Sigmoid colon (tissue), 7 donors: Measurements from ENCODE around the gene TRIM54. TPM values are rescaled to one million over a fixed set of nuclear protein-coding genes. Genes with fewer than 3 reads are reported as not detected.

ENCODE experiments used
- DNase-seq: peaks from one replicate; pipeline ENCODE4 v3.0.0-alpha.2; 2019
- H3K27ac ChIP-seq, 4 donors: fragments of 200-600 bp; sonication (generic); one replicate each; pipeline ENCODE4 v1.5.1; 2016 to 2019; ENCODE audit warnings: mild to moderate bottlenecking in 1 of 4
- H3K27me3 ChIP-seq, 3 donors: fragments of 200-600 bp; sonication (generic); one replicate each; pipeline ENCODE4 v1.5.1; 2019; ENCODE audit warnings: mild to moderate bottlenecking in 1 of 3
- H3K36me3 ChIP-seq, 4 donors: fragments of 200-600 bp; sonication (generic); one replicate each; pipeline ENCODE4 v1.5.1; 2016 to 2019
- H3K4me1 ChIP-seq, 4 donors: fragments of 200-600 bp; sonication (generic); one replicate each; pipeline ENCODE4 v1.5.1; 2017 to 2019
- H3K4me3 ChIP-seq, 4 donors: fragments of 200-600 bp; sonication (generic); one replicate each; pipeline ENCODE4 v1.5.1; 2017 to 2019; ENCODE audit warnings: mild to moderate bottlenecking in 2 of 4, moderate library complexity in 1 of 4
- H3K9me3 ChIP-seq, 4 donors: fragments of 200-600 bp in 3 of 4; sonication (generic) in 3 of 4; one replicate each; pipeline versions ENCODE4 v1.5.1 to v1.6.1; 2013 to 2019
- CTCF ChIP-seq, 4 experiments: fragments of 450-650 bp in 3 of 4; fragments of 200-600 bp in 1 of 4; IDR thresholded peaks; one replicate each; pipeline ENCODE4 v1.5.1; 2016 to 2019; ENCODE audit warnings: antibody characterized with exemption in 4 of 4, mild to moderate bottlenecking in 3 of 4, moderate library complexity in 2 of 4
- EP300 ChIP-seq, 4 donors: sonication (generic); formaldehyde crosslinking; IDR thresholded peaks; one replicate each; pipeline ENCODE4 v1.6.1; 2017; ENCODE audit warnings: antibody characterized with exemption in 4 of 4
- POLR2A ChIP-seq, 2 donors: fragments of 450-650 bp; IDR thresholded peaks; one replicate each; pipeline ENCODE4 v1.6.1; 2016; ENCODE audit warnings: antibody characterized with exemption in 2 of 2, mild to moderate bottlenecking in 2 of 2, moderate library complexity in 2 of 2
- POLR2AphosphoS5 ChIP-seq, 4 donors: sonication (generic); formaldehyde crosslinking; IDR thresholded peaks; one replicate each; pipeline ENCODE4 v1.6.1; 2017; ENCODE audit warnings: antibody characterized with exemption in 4 of 4
- WGBS, 2 donors: extraction: QIAGEN DNeasy Blood & Tissue Kit; methylation state at CpG; one replicate each; pipeline ENCODE4 v1.1.7; 2013; 5-methylcytosine and 5-hydroxymethylcytosine counted together
- intact Hi-C: fragments of 100-400 bp; cut with DNase I; formaldehyde crosslinking; loops from one replicate; pipeline ENCODE4 v1.15.1; 2023
- polyA plus RNA-seq, 3 donors: library from polyadenylated mRNA; stranded (reverse); fragments of 200-250 nt; gene quantifications; one replicate each; pipeline ENCODE4 v1.2.3, GENCODE V29; 2013
- total RNA-seq, 4 donors: library from RNA; depleted of rRNA; stranded (reverse); fragments of >200 nt; gene quantifications; one replicate each; pipeline ENCODE4 v1.1.0, GENCODE V29; 2016
- donor health status: healthy with polysubstance abuse.
- donor health status: Bipolar disorder and iron deficiency.
- donor health status: healthy.

TRIM54 gene
- total and polyA plus RNA-seq, 7 donors, result 0.16 to 0.46 (median 0.41) TPM; not detected in 4

DNA sequence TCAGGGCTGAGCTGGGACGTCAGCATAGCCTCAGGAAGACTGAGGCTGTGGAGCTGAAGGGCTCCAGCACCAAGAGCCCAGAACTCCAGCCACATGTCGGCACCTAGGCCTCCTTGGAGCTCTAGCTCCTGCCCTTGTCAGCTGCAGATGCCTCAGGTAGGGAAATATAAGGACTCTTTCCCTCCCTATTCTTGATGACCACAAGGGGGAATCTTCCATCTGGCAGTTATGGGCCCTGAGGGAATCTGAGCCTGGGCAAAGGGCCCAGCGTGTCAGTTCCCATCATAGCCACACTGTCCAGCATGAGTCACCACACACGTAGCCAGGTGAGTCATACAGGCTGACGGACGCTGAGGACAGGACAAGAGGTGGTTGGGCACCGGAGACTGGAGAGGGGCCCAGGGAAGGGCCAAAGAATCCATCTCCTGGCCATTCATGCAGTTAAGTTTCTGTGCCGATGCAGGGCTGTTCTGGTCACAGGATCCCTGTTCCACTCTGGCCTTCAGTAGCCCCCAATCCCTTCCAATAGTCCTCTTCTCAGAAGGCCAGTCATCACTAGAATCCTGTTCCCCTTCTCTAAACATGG lies 38.8 kb downstream of the TRIM54 start:
- TF ChIP-seq EP300 (IDR thresholded peaks at IDR 0.05) (no peak), CTCF (IDR thresholded peaks at IDR 0.05) (peak in 1 of 4 experiments; percentile 14), POLR2A (IDR thresholded peaks at IDR 0.05) (no peak), POLR2AphosphoS5 (IDR thresholded peaks at IDR 0.05) (peak in 2 of 4 donors; percentile 38 to 66)
- Histone ChIP-seq H3K27me3 (no peaks in the 10 kb centered on the region), H3K36me3 (peaks cover 0 to 8% (median 0%) of the 10 kb centered on the region in 4 donors), H3K4me3 (no peak overlapping the region), H3K4me1 (peaks cover 0 to 30% (median 20%) of the 10 kb centered on the region in 4 donors), H3K27ac (peak overlapping the region in 2 of 4 donors; percentile 6 to 61), H3K9me3 (no peaks in the 10 kb centered on the region)
- WGBS, 2 donors, result 44 to 67% methylated on average over 8 of the region's 8 CpGs
- intact Hi-C loops, result no loop called here
- DNase-seq, result peak; percentile 86

DNA sequence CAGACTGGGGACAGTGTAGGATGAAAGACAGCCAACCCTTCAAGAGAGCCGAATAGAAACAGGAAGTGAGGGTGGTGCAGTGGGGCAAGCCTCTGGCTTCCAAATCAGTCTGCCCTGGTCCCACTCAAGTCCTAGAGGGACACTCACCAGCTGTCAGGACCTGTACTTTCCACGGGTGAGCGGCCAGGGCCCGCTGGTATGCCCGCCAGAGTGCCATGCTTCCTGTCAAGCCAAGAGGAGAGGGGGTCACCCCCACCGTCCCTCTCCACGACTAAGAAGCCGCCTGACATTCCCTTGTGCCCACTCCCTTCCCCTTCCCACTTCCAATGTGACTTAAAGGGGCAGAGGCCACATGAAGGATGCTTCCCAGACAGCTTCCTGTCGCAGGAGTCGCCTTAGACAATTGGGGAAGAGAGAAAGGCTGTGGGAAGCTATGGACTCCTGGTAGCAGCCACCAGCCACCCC lies 40.1 kb downstream of the TRIM54 start:
- no peak for DNase-seq
- no peaks in the 10 kb centered on the region for H3K27me3 ChIP-seq
- peak overlapping the region; percentile 92 to 95 (median 94) for H3K27ac ChIP-seq
- TF ChIP-seq EP300 (IDR thresholded peaks at IDR 0.05) (no peak), CTCF (IDR thresholded peaks at IDR 0.05) (no peak), POLR2A (IDR thresholded peaks at IDR 0.05) (no peak), POLR2AphosphoS5 (IDR thresholded peaks at IDR 0.05) (no peak)
- intact Hi-C loops, result loop anchor here (2.0 kb wide), 1 partner anchor 48 kb away; the partner anchor contains the start of genes EIF2B4 and SNX17
- H3K4me3 ChIP-seq, result peak overlapping the region; percentile 69 to 86 (median 79)
- H3K9me3 ChIP-seq, result no peaks in the 10 kb centered on the region
- 1 to 2% methylated on average over 10 of the region's 10 CpGs for WGBS, 2 donors
- peaks cover 6 to 18% (median 8%) of the 10 kb centered on the region in 4 donors for H3K36me3 ChIP-seq
- H3K4me1 ChIP-seq, result peaks cover 0 to 30% (median 20%) of the 10 kb centered on the region in 4 donors

DNA sequence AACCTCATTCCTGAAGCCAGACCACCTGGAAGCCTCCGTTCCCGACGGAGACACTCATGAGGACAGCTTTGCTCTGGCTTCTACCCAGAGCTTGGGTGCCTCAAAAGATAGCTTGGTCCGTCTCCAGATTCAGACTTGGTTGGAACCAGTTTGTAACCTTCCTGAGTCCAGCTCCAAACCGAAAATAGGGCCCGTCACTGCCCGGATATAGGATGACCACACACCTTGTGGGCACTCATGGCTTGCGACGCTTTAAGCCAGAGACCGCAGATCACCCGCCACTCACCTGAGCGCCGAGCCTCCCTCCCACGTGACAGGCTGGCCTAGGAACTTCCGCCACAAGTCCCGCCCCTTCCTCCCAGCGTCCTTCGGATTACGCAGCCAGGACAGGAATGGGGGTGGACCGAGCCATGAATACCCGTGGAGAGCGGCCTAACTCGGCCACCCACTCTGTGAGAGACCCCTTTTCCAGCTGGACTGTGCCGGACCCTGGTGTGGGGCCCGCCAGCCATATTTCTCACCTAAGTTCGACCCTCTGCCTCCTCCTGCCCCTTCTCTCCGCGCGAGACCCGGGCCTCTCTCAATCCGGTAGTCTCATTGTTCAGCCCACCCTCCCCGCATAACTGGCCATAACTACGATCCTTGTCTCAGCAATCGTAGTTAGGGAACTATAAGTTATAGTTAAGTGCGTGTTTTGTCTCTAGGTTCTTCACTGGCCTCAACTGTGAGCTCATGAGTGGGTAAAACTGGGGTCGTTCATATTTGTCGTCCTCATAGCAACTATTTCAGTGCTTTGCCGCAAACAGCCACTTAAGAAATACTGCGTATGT lies 40.8 kb downstream of the TRIM54 start, which contains the start of gene MPV17:
Gene MPV17, minus strand, starts transcription at position 332 of the 830 bp plus-strand sequence. CDS start 580 bp downstream, outside the sequence.
- 0% methylated on average over 39 of the region's 39 CpGs for WGBS, 2 donors
- peaks cover 0 to 30% (median 20%) of the 10 kb centered on the region in 4 donors for H3K4me1 ChIP-seq
- no peaks in the 10 kb centered on the region for H3K27me3 ChIP-seq
- H3K9me3 ChIP-seq, result no peaks in the 10 kb centered on the region
- peaks cover 7 to 25% (median 12%) of the 10 kb centered on the region in 4 donors for H3K36me3 ChIP-seq
- intact Hi-C loops, result loop anchor here (2.0 kb wide), 1 partner anchor 48 kb away; the partner anchor contains the start of genes EIF2B4 and SNX17
- peak within 1 kb of the TSS; percentile 92 to 95 (median 94) for H3K27ac ChIP-seq
- DNase-seq, result peak; percentile 97
- TF ChIP-seq POLR2A (IDR thresholded peaks at IDR 0.05) (peak; percentile 78), CTCF (IDR thresholded peaks at IDR 0.05) (no peak), EP300 (IDR thresholded peaks at IDR 0.05) (peak in 1 of 4 donors; percentile 11), POLR2AphosphoS5 (IDR thresholded peaks at IDR 0.05) (peak; percentile 91 to 95 (median 94))
- peak within 1 kb of the TSS; percentile 69 to 86 (median 79) for H3K4me3 ChIP-seq

- H3K27me3 ChIP-seq, result no peaks in the 10 kb centered on the region
Observed at GRCh38 chr2:27323596-27324285, 41.5 kb downstream of the TRIM54 start.

More at GRCh38 chr2:27323596-27324285, 41.5 kb downstream of the TRIM54 start:
- Histone ChIP-seq H3K9me3 (no peaks in the 10 kb centered on the region), H3K36me3 (peaks cover 15 to 32% (median 18%) of the 10 kb centered on the region in 4 donors), H3K4me3 (peak overlapping the region; percentile 69 to 86 (median 79)), H3K4me1 (peaks cover 0 to 30% (median 20%) of the 10 kb centered on the region in 4 donors), H3K27ac (peak overlapping the region; percentile 92 to 95 (median 94))
- no peak for DNase-seq
- intact Hi-C loops, result loop anchor here (2.0 kb wide), 1 partner anchor 47 kb away; the partner anchor contains the start of genes EIF2B4 and SNX17
- 8 to 21% methylated on average over 5 of the region's 5 CpGs for WGBS, 2 donors
- TF ChIP-seq CTCF (IDR thresholded peaks at IDR 0.05), result no peak
- no peak for TF ChIP-seq POLR2A (IDR thresholded peaks at IDR 0.05)
- TF ChIP-seq POLR2AphosphoS5 (IDR thresholded peaks at IDR 0.05), result no peak
- TF ChIP-seq EP300 (IDR thresholded peaks at IDR 0.05), result no peak
